Colonic mucosa (tissue), 4 donors: Measurements from ENCODE around the gene KANSL3. TPM values are rescaled to one million over a fixed set of nuclear protein-coding genes. Genes with fewer than 3 reads are reported as not detected.
"Not testable (repeated sequence)": the region's sequence is repeated elsewhere in the genome, so short reads cannot be mapped to it uniquely, and the experiment has no call there.

Experiments used
- DNase-seq: peaks from one replicate; pipeline ENCODE4 v3.0.0-alpha.2; 2020
- H3K27ac ChIP-seq: fragments of 200-600 bp; one replicate; pipeline ENCODE4 v1.8.0; 2021
- H3K27me3 ChIP-seq: fragments of 200-600 bp; one replicate; pipeline ENCODE4 v1.8.0; 2021
- H3K36me3 ChIP-seq: fragments of 200-600 bp; one replicate; pipeline ENCODE4 v1.8.0; 2021
- H3K4me1 ChIP-seq: fragments of 200-600 bp; one replicate; pipeline ENCODE4 v1.8.0; 2021; ENCODE audit warnings: mild to moderate bottlenecking
- H3K4me3 ChIP-seq: fragments of 200-600 bp; one replicate; pipeline ENCODE4 v1.8.0; 2021
- H3K9ac ChIP-seq, 2 donors: one replicate each; pipeline ENCODE4 v1.7.0; 2013; ENCODE audit warnings: control low read depth in 2 of 2, low read depth in 2 of 2, low read length in 2 of 2
- H3K9me3 ChIP-seq: fragments of 200-600 bp; one replicate; pipeline ENCODE4 v1.8.0; 2021
- intact Hi-C: fragments of 100-400 bp; cut with DNase I; formaldehyde crosslinking; loops from one replicate; pipeline ENCODE4 v1.14.1; 2022
- total RNA-seq, 2 donors: library from RNA; stranded (reverse); fragmentation: NEBNext Ultra II Directional in 1 of 2; extraction: Animal tissue kit (Norgen Biotek cat#: 25700) in 1 of 2; gene quantifications; one replicate each; pipeline ENCODE4 v1.2.1, GENCODE V29; 2021
- TF ChIP-seq, protein P1 (sequence below): fragments of 200-600 bp; IDR thresholded peaks from one replicate; pipeline ENCODE4 v1.8.0; 2022; ENCODE audit warnings: antibody characterized with exemption, mild to moderate bottlenecking
- donor health status: healthy.
- donor health status: DM: no; HTN: no; CAD: no.
- donor health status: DM: no; HTN: no; CAD: no.

KANSL3 gene
- total RNA-seq, 2 donors from 2014 or later, result 33.6 to 36.5 TPM

DNA sequence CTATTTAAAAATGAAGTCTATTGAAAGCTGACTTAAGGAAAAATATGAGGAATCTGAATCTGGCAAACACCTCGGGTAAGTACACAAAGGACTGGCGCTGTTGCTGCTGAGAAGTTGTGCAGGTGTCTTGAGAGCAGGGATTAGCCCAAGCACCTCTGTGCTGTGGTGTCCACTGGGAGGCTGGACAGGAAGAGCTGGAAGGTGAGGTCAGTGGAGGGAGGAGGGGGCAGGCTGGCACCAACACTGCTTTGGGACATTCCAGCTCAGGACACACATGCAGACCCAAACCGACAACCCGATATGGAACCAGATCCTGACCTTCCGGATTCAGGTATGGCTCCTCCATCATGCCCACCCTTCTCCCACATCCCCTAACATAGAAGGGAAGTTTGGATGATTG, 25.1 kb upstream of the KANSL3 start:
- Histone ChIP-seq H3K9ac (no peak overlapping the region), H3K9me3 (no peaks in the 10 kb centered on the region), H3K4me1 (no peaks in the 10 kb centered on the region), H3K36me3 (no peaks in the 10 kb centered on the region), H3K27me3 (no peaks in the 10 kb centered on the region), H3K27ac (no peak overlapping the region), H3K4me3 (no peak overlapping the region)
- TF ChIP-seq, protein P1, sequence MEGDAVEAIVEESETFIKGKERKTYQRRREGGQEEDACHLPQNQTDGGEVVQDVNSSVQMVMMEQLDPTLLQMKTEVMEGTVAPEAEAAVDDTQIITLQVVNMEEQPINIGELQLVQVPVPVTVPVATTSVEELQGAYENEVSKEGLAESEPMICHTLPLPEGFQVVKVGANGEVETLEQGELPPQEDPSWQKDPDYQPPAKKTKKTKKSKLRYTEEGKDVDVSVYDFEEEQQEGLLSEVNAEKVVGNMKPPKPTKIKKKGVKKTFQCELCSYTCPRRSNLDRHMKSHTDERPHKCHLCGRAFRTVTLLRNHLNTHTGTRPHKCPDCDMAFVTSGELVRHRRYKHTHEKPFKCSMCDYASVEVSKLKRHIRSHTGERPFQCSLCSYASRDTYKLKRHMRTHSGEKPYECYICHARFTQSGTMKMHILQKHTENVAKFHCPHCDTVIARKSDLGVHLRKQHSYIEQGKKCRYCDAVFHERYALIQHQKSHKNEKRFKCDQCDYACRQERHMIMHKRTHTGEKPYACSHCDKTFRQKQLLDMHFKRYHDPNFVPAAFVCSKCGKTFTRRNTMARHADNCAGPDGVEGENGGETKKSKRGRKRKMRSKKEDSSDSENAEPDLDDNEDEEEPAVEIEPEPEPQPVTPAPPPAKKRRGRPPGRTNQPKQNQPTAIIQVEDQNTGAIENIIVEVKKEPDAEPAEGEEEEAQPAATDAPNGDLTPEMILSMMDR, result no peak
- intact Hi-C loops, result no loop called here
- DNase-seq, result no peak

DNA sequence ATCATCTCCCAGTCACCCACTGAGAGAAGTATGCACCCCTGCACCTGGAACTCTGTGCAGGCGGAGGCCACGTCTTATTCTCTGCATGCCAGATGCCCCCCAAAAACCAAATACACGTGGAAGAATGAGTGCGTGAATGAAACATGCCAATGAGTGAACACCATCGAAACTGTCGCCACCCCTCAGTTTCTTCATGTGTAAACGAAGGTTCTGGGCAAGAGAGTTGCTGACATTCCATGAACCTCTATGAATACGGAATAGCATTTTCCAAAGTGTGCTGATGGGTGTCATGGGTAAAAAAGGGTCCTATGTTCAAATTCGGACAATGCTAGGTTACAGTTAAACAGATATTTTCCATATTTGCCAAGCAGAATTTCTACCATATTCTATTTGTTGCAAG, 24.2 kb upstream of the KANSL3 start:
- no peak overlapping the region for H3K9ac ChIP-seq
- H3K4me3 ChIP-seq, result no peak overlapping the region
- intact Hi-C loops, result no loop called here
- no peaks in the 10 kb centered on the region for H3K36me3 ChIP-seq
- no peak for DNase-seq
- TF ChIP-seq, protein P1, result no peak
- H3K27ac ChIP-seq, result no peak overlapping the region
- no peaks in the 10 kb centered on the region for H3K4me1 ChIP-seq
- H3K27me3 ChIP-seq, result no peaks in the 10 kb centered on the region
- no peaks in the 10 kb centered on the region for H3K9me3 ChIP-seq

DNA sequence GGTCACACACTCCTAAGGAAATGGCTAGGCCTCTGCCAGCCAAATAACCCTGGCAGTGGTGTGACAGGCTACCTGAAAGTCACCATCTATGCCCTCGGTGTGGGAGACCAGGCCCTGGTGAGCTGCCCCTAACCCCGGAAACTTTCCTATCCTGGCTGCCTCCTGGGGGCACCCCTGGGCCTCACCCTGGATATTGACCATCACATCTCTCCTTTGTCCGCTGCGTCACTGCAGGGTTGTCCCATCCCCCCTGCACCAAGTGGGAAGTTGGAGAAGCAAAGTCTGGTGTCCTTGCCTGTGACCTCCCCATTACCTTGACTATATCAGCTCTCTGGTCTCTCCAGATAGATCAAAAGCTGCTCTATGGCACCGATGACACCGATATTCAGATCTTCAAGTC, 23.2 kb upstream of the KANSL3 start:
- no peaks in the 10 kb centered on the region for H3K4me1 ChIP-seq
- no peak overlapping the region for H3K27ac ChIP-seq
- intact Hi-C loops, result no loop called here
- TF ChIP-seq, protein P1, result no peak
- H3K27me3 ChIP-seq, result no peaks in the 10 kb centered on the region
- no peak overlapping the region for H3K4me3 ChIP-seq
- H3K36me3 ChIP-seq, result no peaks in the 10 kb centered on the region
- H3K9me3 ChIP-seq, result no peaks in the 10 kb centered on the region
- no peak for DNase-seq
- H3K9ac ChIP-seq, result no peak overlapping the region

DNA sequence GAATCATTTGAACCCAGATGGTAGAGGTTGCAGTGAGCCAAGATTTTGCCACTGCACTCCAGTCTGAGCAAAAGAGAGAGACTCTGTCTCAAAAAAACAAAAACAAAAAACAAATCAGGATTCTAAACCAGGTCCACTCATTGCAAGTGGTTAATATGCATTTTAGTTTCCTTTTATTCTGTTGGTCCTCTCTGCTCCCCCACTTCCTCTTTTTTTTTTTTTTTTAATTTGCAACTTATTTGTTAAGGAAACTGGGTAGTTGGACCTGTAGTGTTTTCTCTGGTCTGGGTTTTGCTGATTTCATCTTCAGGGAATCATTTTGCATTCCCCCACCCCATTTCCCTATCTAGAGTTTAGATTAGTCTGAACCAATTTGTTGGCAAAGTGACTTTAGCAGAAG, 18.4 kb upstream of the KANSL3 start:
- Histone ChIP-seq H3K9ac (no peak overlapping the region), H3K4me3 (no peak overlapping the region), H3K27ac (no peak overlapping the region), H3K27me3 (no peaks in the 10 kb centered on the region), H3K9me3 (no peaks in the 10 kb centered on the region), H3K36me3 (no peaks in the 10 kb centered on the region), H3K4me1 (no peaks in the 10 kb centered on the region)
- intact Hi-C loops, result no loop called here
- no peak for DNase-seq
- TF ChIP-seq, protein P1, result no peak

DNA sequence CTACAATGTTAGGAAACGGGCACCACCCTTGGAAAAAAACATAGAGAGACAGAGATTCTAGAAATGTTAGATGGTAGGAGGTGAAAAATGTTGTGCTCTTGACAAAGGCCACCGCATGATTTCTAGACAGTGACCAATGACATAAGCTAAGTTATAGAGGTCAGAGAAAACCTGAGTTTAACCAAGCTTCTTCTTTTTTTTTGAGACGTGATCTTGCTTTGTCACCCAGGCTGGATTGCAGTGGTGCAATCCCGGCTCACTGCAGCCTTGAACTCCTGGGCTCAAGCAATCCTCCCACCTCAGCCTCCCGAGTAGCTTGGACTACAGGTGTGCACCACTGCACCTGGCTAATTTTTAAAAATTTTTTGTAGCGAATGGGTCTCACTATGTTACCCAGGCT, 17.4 kb upstream of the KANSL3 start:
- H3K27me3 ChIP-seq, result no peaks in the 10 kb centered on the region
- no peaks in the 10 kb centered on the region for H3K36me3 ChIP-seq
- no peak overlapping the region for H3K9ac ChIP-seq
- TF ChIP-seq, protein P1, result no peak
- no peak for DNase-seq
- H3K4me3 ChIP-seq, result no peak overlapping the region
- no peak overlapping the region for H3K27ac ChIP-seq
- no peaks in the 10 kb centered on the region for H3K9me3 ChIP-seq
- intact Hi-C loops, result no loop called here
- no peaks in the 10 kb centered on the region for H3K4me1 ChIP-seq

DNA sequence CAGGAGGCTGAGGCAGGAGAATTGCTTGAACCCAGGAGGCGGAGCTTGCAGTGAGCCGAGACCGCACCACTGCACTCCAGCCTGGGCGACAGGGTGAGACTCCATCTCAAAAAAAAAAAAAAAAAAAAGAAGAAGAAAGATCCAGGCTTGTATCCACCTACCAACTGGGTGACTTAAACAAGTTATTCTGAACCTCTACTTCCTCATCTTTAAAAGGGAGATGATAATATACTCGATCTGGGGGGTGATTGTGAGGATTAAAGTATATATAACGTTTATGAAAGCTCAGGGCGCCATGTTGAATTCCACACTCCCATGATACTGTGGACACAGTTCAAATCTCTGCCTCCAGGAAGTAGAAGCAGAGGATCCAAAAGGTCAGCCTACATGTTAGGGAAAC, 16.7 kb upstream of the KANSL3 start:
- H3K4me1 ChIP-seq, H3K36me3 ChIP-seq, intact Hi-C loops, H3K27me3 ChIP-seq, H3K27ac ChIP-seq, H3K9me3 ChIP-seq, H3K9ac ChIP-seq, DNase-seq, H3K4me3 ChIP-seq: not testable (repeated sequence)
